Adrenal gland (tissue), 5 donors: ENCODE results near the gene PPBP.

Source experiments
- CTCF ChIP-seq, 6 experiments: fragments of 450-650 bp in 4 of 6; fragments of 200-600 bp in 2 of 6; sonication (generic) in 1 of 6; IDR thresholded peaks; 1 replicate in 5 of 6; 2 replicates in 1 of 6; pipeline versions ENCODE4 v1.5.1 to v1.8.0; 2016 to 2021; ENCODE audit warnings: antibody characterized with exemption in 6 of 6, mild to moderate bottlenecking in 2 of 6, moderate library complexity in 1 of 6
- POLR2A ChIP-seq, 2 donors: fragments of 450-650 bp; IDR thresholded peaks; one replicate each; pipeline ENCODE4 v1.6.1; 2017; ENCODE audit warnings: antibody characterized with exemption in 2 of 2, mild to moderate bottlenecking in 2 of 2, moderate library complexity in 1 of 2
- donor health status: DM: no; HTN: no; CAD: no.

GRCh38 chr4:73943555-73943954 is 44.4 kb downstream of the PPBP start:
- TF ChIP-seq CTCF (IDR thresholded peaks at IDR 0.05), result no peak
- TF ChIP-seq POLR2A (IDR thresholded peaks at IDR 0.05), result no peak
